HCT116 (cell line): Measurements from ENCODE around the gene MACC1. TPM values are rescaled to one million over a fixed set of nuclear protein-coding genes. Genes with fewer than 3 reads are reported as not detected.

Experiments
- ATAC-seq: fragments of 200-7000 bp; cut with Tn5 transposase; 2 replicates; pipeline ENCODE4 v1.9.1; 2020; ENCODE audit warnings: mild to moderate bottlenecking, moderate library complexity
- BruUV-seq: library from RNA; stranded (reverse); fragments of 400-500 nt; replicated peaks from 2 replicates; lab custom pipeline; 2021; lab: Mats Ljungman, UMichigan
- CTCF ChIA-PET: fragments of 300-600 bp; sonication (Branson Sonifier 250); formaldehyde crosslinking; loops from one replicate; lab custom pipeline; 2021; ENCODE audit warnings: antibody characterized with exemption; lab: Charles Lee
- POLR2A ChIA-PET: fragments of 300-600, 350-600 bp; sonication (Branson Sonifier 250); formaldehyde crosslinking; loops from one replicate; lab custom pipeline; 2021; ENCODE audit warnings: antibody characterized with exemption; lab: Charles Lee
- RAD21 ChIA-PET, 2 experiments: fragments of 300-600 bp; sonication (Branson Sonifier 250); formaldehyde crosslinking; loops; one replicate each; lab custom pipeline; 2023; ENCODE audit warnings: low total read pairs in 2 of 2; ENCODE audit not compliant: uncharacterized antibody in 2 of 2, unreplicated experiment in 2 of 2, low non-redundant PET in 1 of 2; lab: Charles Lee
- DNase-seq: peaks from one replicate; pipeline ENCODE4 v3.0.0-alpha.2; 2010; ENCODE audit warnings: low read depth, low spot score
- H2AFZ ChIP-seq: fragments of 200-600 bp; shearing (Covaris generic), sonication (generic); 2 replicates; pipeline ENCODE4 v1.6.1; 2017; ENCODE audit warnings: low read depth, mixed run types, mixed read lengths, antibody characterized with exemption, low read length; ENCODE audit not compliant: poor library complexity, severe bottlenecking
- H3K27ac ChIP-seq: 2 replicates; pipeline ENCODE4 v1.5.1; 2012; ENCODE audit warnings: low read depth, low read length
- H3K27me3 ChIP-seq: fragments of 200-600 bp; sonication (generic); 2 replicates; pipeline ENCODE4 v1.6.1; 2016; ENCODE audit warnings: mixed run types, low read length, mixed read lengths; ENCODE audit not compliant: insufficient read depth
- H3K36me3 ChIP-seq, 2 experiments: fragments of 200-500 bp in 1 of 2; fragments of 200-600 bp in 1 of 2; sonication (Bioruptor generic) in 1 of 2; sonication (generic) in 1 of 2; 2 replicates each; pipeline versions ENCODE4 v1.5.1 to v1.6.1; 2014 to 2016; ENCODE audit warnings: low read length in 2 of 2, inconsistent platforms in 1 of 2, mixed read lengths in 1 of 2, mixed run types in 1 of 2; ENCODE audit not compliant: insufficient read depth in 2 of 2, control insufficient read depth in 1 of 2
- H3K4me1 ChIP-seq, 2 experiments: fragments of 200-600 bp in 1 of 2; sonication (generic) in 1 of 2; 2 replicates each; pipeline versions ENCODE4 v1.5.1 to v1.6.1; 2012 to 2017; ENCODE audit warnings: low read length in 2 of 2, inconsistent platforms in 1 of 2, mild to moderate bottlenecking in 1 of 2, mixed read lengths in 1 of 2, mixed run types in 1 of 2, moderate library complexity in 1 of 2; ENCODE audit not compliant: insufficient read depth in 2 of 2, control insufficient read depth in 1 of 2
- H3K4me2 ChIP-seq: fragments of 200-600 bp; sonication (generic); 2 replicates; pipeline ENCODE4 v1.6.1; 2017; ENCODE audit warnings: mixed run types, low read length, mixed read lengths
- H3K4me3 ChIP-seq, 2 experiments: fragments of 200-600 bp in 1 of 2; sonication (generic) in 1 of 2; replicated peaks in 1 of 2; 2 replicates each; pipeline ENCODE4 v1.5.1; 2011 to 2016; ENCODE audit warnings: low read length in 2 of 2, control low read depth in 1 of 2, low read depth in 1 of 2, mild to moderate bottlenecking in 1 of 2, mixed read lengths in 1 of 2, mixed run types in 1 of 2
- H3K79me2 ChIP-seq: fragments of 200-600 bp; sonication (generic); 2 replicates; pipeline ENCODE4 v1.6.1; 2017; ENCODE audit warnings: mild to moderate bottlenecking, mixed run types, low read length, moderate library complexity, mixed read lengths; ENCODE audit not compliant: insufficient read depth
- H3K9ac ChIP-seq: fragments of 200-600 bp; sonication (generic); 2 replicates; pipeline ENCODE4 v1.6.1; 2016; ENCODE audit warnings: low read length, mixed read lengths
- H3K9me2 ChIP-seq: fragments of 200-600 bp; sonication (generic), shearing (Covaris generic); 2 replicates; pipeline ENCODE4 v1.6.1; 2017; ENCODE audit warnings: mixed run types, mild to moderate bottlenecking, moderate library complexity; ENCODE audit not compliant: insufficient read depth
- H3K9me3 ChIP-seq, 2 experiments: fragments of 200-500 bp in 1 of 2; fragments of 200-600 bp in 1 of 2; sonication (Bioruptor generic) in 1 of 2; sonication (generic) in 1 of 2; 2 replicates each; pipeline ENCODE4 v1.6.1; 2014 to 2017; ENCODE audit warnings: low read length in 2 of 2, mixed read lengths in 2 of 2, inconsistent platforms in 1 of 2, low read depth in 1 of 2, mild to moderate bottlenecking in 1 of 2, mixed run types in 1 of 2, moderate library complexity in 1 of 2; ENCODE audit not compliant: control insufficient read depth in 1 of 2, insufficient read depth in 1 of 2
- H4K20me1 ChIP-seq: fragments of 200-600 bp; sonication (generic), shearing (Covaris generic); 2 replicates; pipeline ENCODE4 v1.6.1; 2017; ENCODE audit warnings: mixed run types, mild to moderate bottlenecking, moderate library complexity; ENCODE audit not compliant: insufficient read depth
- ATF3 ChIP-seq: IDR thresholded peaks from 2 replicates; pipeline ENCODE4 v1.6.1; 2012
- CBX3 ChIP-seq: IDR thresholded peaks from 2 replicates; pipeline ENCODE4 v1.6.1; 2012; ENCODE audit warnings: low read depth
- EZH2phosphoT487 ChIP-seq: fragments of 200-600 bp; IDR thresholded peaks from 2 replicates; pipeline ENCODE4 v1.6.1; 2018; ENCODE audit warnings: antibody characterized with exemption, borderline replicate concordance
- POLR2A ChIP-seq: IDR thresholded peaks from 2 replicates; pipeline ENCODE4 v1.7.0; 2011; ENCODE audit warnings: borderline replicate concordance; ENCODE audit not compliant: insufficient read depth, insufficient read length; ENCODE audit errors: extremely low read depth
- POLR2AphosphoS5 ChIP-seq: IDR thresholded peaks from 2 replicates; pipeline ENCODE4 v1.6.1; 2011; ENCODE audit warnings: mild to moderate bottlenecking, low read depth, low read length, moderate library complexity
- REST ChIP-seq: IDR thresholded peaks from 2 replicates; pipeline ENCODE4 v1.6.1; 2012; ENCODE audit warnings: low read depth
- SIN3A ChIP-seq: IDR thresholded peaks from 2 replicates; pipeline ENCODE4 v1.6.1; 2012; ENCODE audit warnings: low read depth
- SP1 ChIP-seq: IDR thresholded peaks from 2 replicates; pipeline ENCODE4 v1.6.1; 2012; ENCODE audit warnings: low read depth
- SRF ChIP-seq: IDR thresholded peaks from 2 replicates; pipeline ENCODE4 v1.6.1; 2012; ENCODE audit warnings: low read depth
- TCF7L2 ChIP-seq: IDR thresholded peaks from 2 replicates; pipeline ENCODE4 v1.7.0; 2011; ENCODE audit warnings: borderline replicate concordance, inconsistent platforms; ENCODE audit not compliant: insufficient read depth, insufficient read length; ENCODE audit errors: extremely low read depth
- YY1 ChIP-seq: IDR thresholded peaks from 2 replicates; pipeline ENCODE4 v1.6.1; 2011; ENCODE audit warnings: low read length, low read depth, moderate library complexity, mild to moderate bottlenecking; ENCODE audit not compliant: insufficient replicate concordance; ENCODE audit errors: extremely low read depth
- ZBTB33 ChIP-seq: IDR thresholded peaks from 2 replicates; pipeline ENCODE4 v1.6.1; 2011; ENCODE audit warnings: mild to moderate bottlenecking, low read length, moderate library complexity; ENCODE audit not compliant: insufficient replicate concordance; ENCODE audit errors: extremely low read depth
- ZNF274 ChIP-seq: fragments of 200-500 bp; sonication (Bioruptor generic); IDR thresholded peaks from 2 replicates; pipeline ENCODE4 v1.6.1; 2014; ENCODE audit warnings: mild to moderate bottlenecking, low read depth, low read length, inconsistent platforms
- intact Hi-C: fragments of 100-400 bp; cut with micrococcal nuclease; formaldehyde crosslinking; loops from 2 replicates; pipeline ENCODE4 v1.10.0; 2022
- total RNA-seq: library from RNA; stranded (reverse); gene quantifications from one replicate; pipeline ENCODE4 v1.2.1, GENCODE V29; 2021; ENCODE audit not compliant: unreplicated experiment

Gene MACC1
- total RNA-seq, 1 experiment from 2014 or later: 9.8 TPM

GRCh38 chr7:20190560-20191390 lies 26.4 kb downstream of the MACC1 start:
- Histone ChIP-seq H3K9ac (no peak overlapping the region), H3K4me3 (no peak overlapping the region), H3K27ac (no peak overlapping the region), H2AFZ (no peak overlapping the region), H3K36me3 (no peaks in the 10 kb centered on the region; a peak in 1 of 4 replicates), H4K20me1 (no peaks in the 10 kb centered on the region), H3K79me2 (peaks cover 8% of the 10 kb centered on the region; the same call in 1 of the 2 replicates), H3K9me2 (no peaks in the 10 kb centered on the region), H3K4me1 (no peaks in the 10 kb centered on the region), H3K27me3 (no peaks in the 10 kb centered on the region), H3K9me3 (peaks cover 0 to 7% of the 10 kb centered on the region in 2 experiments; a peak in 1 of 4 replicates), H3K4me2 (no peak overlapping the region)
- BruUV-seq: no TSS peak
- POLR2A ChIA-PET: no interaction called here
- no peak for ATAC-seq
- intact Hi-C loops: no loop called here
- DNase-seq: no peak
- RAD21 ChIA-PET: no interaction called here
- CTCF ChIA-PET: interaction anchor here (1.6 kb wide), 1 partner anchor 8 kb away, joined by 5 read pairs; no protein-coding TSS in a partner anchor
- TF ChIP-seq CBX3: no peak
- no peak for TF ChIP-seq YY1
- no peak for TF ChIP-seq ZBTB33
- TF ChIP-seq SIN3A: no peak
- TF ChIP-seq REST: no peak
- TF ChIP-seq POLR2AphosphoS5: no peak
- no peak for TF ChIP-seq TCF7L2
- no peak for TF ChIP-seq ATF3
- no peak for TF ChIP-seq EZH2phosphoT487
- TF ChIP-seq SP1: no peak
- TF ChIP-seq ZNF274: no peak
- no peak for TF ChIP-seq POLR2A
- no peak for TF ChIP-seq SRF
